Left ventricle myocardium inferior (tissue), 1 donor: ENCODE measurements around the gene GOLGA7B. TPM values are rescaled to one million over a fixed set of nuclear protein-coding genes. Genes with fewer than 3 reads are reported as not detected.
A peak's percentile ranks its signal among the peaks of the same experiment; 100 is the strongest.

ENCODE experiments used
- DNase-seq: peaks from one replicate; pipeline ENCODE4 v3.0.0-alpha.2; 2020
- H3K27ac ChIP-seq: fragments of 200-600 bp; replicated peaks from 2 replicates; pipeline ENCODE4 v1.8.0; 2021
- H3K27me3 ChIP-seq: fragments of 200-600 bp; 2 replicates; pipeline ENCODE4 v1.8.0; 2021; ENCODE audit warnings: low read depth
- H3K36me3 ChIP-seq: fragments of 200-600 bp; 2 replicates; pipeline ENCODE4 v1.8.0; 2021
- H3K4me1 ChIP-seq: fragments of 200-600 bp; 2 replicates; pipeline ENCODE4 v1.8.0; 2021
- H3K4me3 ChIP-seq: fragments of 200-600 bp; 2 replicates; pipeline ENCODE4 v1.8.0; 2021; ENCODE audit warnings: mild to moderate bottlenecking, moderate library complexity
- H3K9me3 ChIP-seq: fragments of 200-600 bp; replicated peaks from 2 replicates; pipeline ENCODE4 v1.8.0; 2021
- CTCF ChIP-seq: fragments of 200-600 bp; IDR thresholded peaks from 2 replicates; pipeline ENCODE4 v1.8.0; 2021; ENCODE audit warnings: antibody characterized with exemption, mild to moderate bottlenecking, borderline replicate concordance
- intact Hi-C: fragments of 100-400 bp; cut with micrococcal nuclease; formaldehyde crosslinking; loops from one replicate; pipeline ENCODE4 v1.11.0; 2022
- long read RNA-seq: library from polyadenylated mRNA; unstranded; transcript quantifications from one replicate; pipeline ENCODE4 v2.0.0, GENCODE V29; 2021
- total RNA-seq: library from RNA; stranded (reverse); fragmentation: NEBNext Ultra II Directional; extraction: Animal tissue kit (Norgen Biotek cat#: 25700); gene quantifications from one replicate; pipeline ENCODE4 v1.2.1, GENCODE V29; 2021
- donor health status: DM: no; HTN: yes; CAD: no; lungs with severe emphysema.

GOLGA7B gene
- total RNA-seq: 0.60 TPM
- long read RNA-seq, full-length matches to known transcripts: 2 of 3 reads
- long read RNA-seq, partial matches to known transcripts: 0 of 3 reads
- long read RNA-seq, other reads (novel, unspliced or antisense): 1 of 3 reads

- Histone ChIP-seq H3K9me3 (no peaks in the 10 kb centered on the region), H3K27me3 (peaks cover 95% of the 10 kb centered on the region), H3K27ac (no peak within 1 kb of the TSS), H3K4me1 (peaks cover 9% of the 10 kb centered on the region), H3K4me3 (peak within 1 kb of the TSS; percentile 66), H3K36me3 (no peaks in the 10 kb centered on the region)
- no peak for TF ChIP-seq CTCF
- DNase-seq: peak; percentile 18
- intact Hi-C loops: no loop called here
Measured at GRCh38 chr10:97849687-97850402, at the start of gene GOLGA7B. TSS of gene GOLGA7B (plus strand) at chr10:97849843. CDS start at chr10:97850304, 461 bp downstream.

- no peak for DNase-seq
- Histone ChIP-seq H3K27me3 (peaks cover 50% of the 10 kb centered on the region), H3K9me3 (peaks cover 16% of the 10 kb centered on the region), H3K4me3 (no peak overlapping the region), H3K27ac (no peak overlapping the region), H3K36me3 (no peaks in the 10 kb centered on the region), H3K4me1 (no peaks in the 10 kb centered on the region)
- TF ChIP-seq CTCF: no peak
- intact Hi-C loops: no loop called here
Measured at GRCh38 chr10:97800474-97800873, 49.2 kb upstream of the GOLGA7B start.

- TF ChIP-seq CTCF: no peak
- Histone ChIP-seq H3K36me3 (no peaks in the 10 kb centered on the region), H3K9me3 (peaks cover 16% of the 10 kb centered on the region), H3K27ac (no peak overlapping the region), H3K27me3 (peaks cover 50% of the 10 kb centered on the region), H3K4me1 (no peaks in the 10 kb centered on the region), H3K4me3 (no peak overlapping the region)
- intact Hi-C loops: no loop called here
- no peak for DNase-seq
Measured at GRCh38 chr10:97801422-97801821, 48.2 kb upstream of the GOLGA7B start.

- H3K36me3 ChIP-seq: no peaks in the 10 kb centered on the region
- intact Hi-C loops: no loop called here
- TF ChIP-seq CTCF: no peak
- no peak for DNase-seq
- H3K9me3 ChIP-seq: no peaks in the 10 kb centered on the region
- no peak overlapping the region for H3K4me3 ChIP-seq
- H3K27ac ChIP-seq: no peak overlapping the region
- peaks cover 16% of the 10 kb centered on the region for H3K27me3 ChIP-seq
- no peaks in the 10 kb centered on the region for H3K4me1 ChIP-seq
Measured at GRCh38 chr10:97805096-97805884, 44.4 kb upstream of the GOLGA7B start.

- Histone ChIP-seq H3K27ac (no peak overlapping the region), H3K36me3 (no peaks in the 10 kb centered on the region), H3K9me3 (no peaks in the 10 kb centered on the region), H3K4me1 (no peaks in the 10 kb centered on the region), H3K27me3 (peaks cover 16% of the 10 kb centered on the region), H3K4me3 (no peak overlapping the region)
- DNase-seq: no peak
- no peak for TF ChIP-seq CTCF
- intact Hi-C loops: no loop called here
Measured at GRCh38 chr10:97805949-97806348, 43.7 kb upstream of the GOLGA7B start.
